GM20431 (cell line): ENCODE measurements around the gene CIAO3.

ENCODE experiments used
- in situ Hi-C: fragments of 300-500 bp; cut with MseI, MboI; formaldehyde crosslinking; loops from one replicate; pipeline ENCODE4 v1.15.0; 2020; ENCODE audit warnings: low sequenced_read_pairs; ENCODE audit not compliant: unreplicated experiment

Gene CIAO3

GRCh38 chr16:682493-683395 lies 58.1 kb downstream of the CIAO3 start:
- in situ Hi-C loops, result no loop called here

GRCh38 chr16:681746-682427 lies 58.9 kb downstream of the CIAO3 start:
- in situ Hi-C loops, result no loop called here

GRCh38 chr16:680967-681745 lies 59.6 kb downstream of the CIAO3 start:
- in situ Hi-C loops, result no loop called here

GRCh38 chr16:680625-680945 lies 60.2 kb downstream of the CIAO3 start:
- in situ Hi-C loops, result no loop called here

- in situ Hi-C loops, result no loop called here
These were observed 60.8 kb downstream of the CIAO3 start, which contains the start of gene STUB1 for GRCh38 chr16:679814-680624. Gene STUB1 (plus strand): TSS chr16:680410. CDS start chr16:680526, 116 bp downstream.
